ENCODE data around the gene WIPI1.
"Not testable (repeated sequence)": the region's sequence is repeated elsewhere in the genome, so short reads cannot be mapped to it uniquely, and the experiment has no call there.

Gene WIPI1, protein sequence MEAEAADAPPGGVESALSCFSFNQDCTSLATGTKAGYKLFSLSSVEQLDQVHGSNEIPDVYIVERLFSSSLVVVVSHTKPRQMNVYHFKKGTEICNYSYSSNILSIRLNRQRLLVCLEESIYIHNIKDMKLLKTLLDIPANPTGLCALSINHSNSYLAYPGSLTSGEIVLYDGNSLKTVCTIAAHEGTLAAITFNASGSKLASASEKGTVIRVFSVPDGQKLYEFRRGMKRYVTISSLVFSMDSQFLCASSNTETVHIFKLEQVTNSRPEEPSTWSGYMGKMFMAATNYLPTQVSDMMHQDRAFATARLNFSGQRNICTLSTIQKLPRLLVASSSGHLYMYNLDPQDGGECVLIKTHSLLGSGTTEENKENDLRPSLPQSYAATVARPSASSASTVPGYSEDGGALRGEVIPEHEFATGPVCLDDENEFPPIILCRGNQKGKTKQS

DNA sequence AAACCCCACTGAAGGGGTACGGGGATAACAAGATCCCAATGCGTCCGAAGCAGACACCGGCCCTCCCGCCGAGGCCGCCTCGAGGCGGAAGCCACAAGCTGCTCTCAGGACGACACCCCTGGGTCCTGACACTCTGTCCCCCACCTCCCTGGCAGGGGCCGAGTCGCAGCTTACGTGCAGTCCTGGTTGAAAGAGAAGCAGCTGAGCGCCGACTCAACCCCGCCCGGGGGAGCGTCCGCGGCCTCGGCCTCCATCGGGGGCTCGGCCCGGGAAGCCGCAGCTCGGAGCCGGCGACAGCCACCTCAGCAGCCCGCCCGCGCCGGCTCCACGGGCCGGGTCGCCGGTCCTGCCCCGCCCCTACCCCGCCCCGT, at the start of gene WIPI1:
TSS of gene WIPI1 (minus strand) at position 329 of the 371 bp plus-strand sequence. CDS start at position 254, 75 bp downstream.
- DNase-seq: no peak

- DNase-seq: no peak
These were observed 48.7 kb upstream of the WIPI1 start for GRCh38 chr17:68505951-68506350.

GRCh38 chr17:68501074-68501473, 43.8 kb upstream of the WIPI1 start:
- DNase-seq: no peak

- DNase-seq: no peak
These were observed 42.3 kb upstream of the WIPI1 start for GRCh38 chr17:68499587-68499986.

DNA sequence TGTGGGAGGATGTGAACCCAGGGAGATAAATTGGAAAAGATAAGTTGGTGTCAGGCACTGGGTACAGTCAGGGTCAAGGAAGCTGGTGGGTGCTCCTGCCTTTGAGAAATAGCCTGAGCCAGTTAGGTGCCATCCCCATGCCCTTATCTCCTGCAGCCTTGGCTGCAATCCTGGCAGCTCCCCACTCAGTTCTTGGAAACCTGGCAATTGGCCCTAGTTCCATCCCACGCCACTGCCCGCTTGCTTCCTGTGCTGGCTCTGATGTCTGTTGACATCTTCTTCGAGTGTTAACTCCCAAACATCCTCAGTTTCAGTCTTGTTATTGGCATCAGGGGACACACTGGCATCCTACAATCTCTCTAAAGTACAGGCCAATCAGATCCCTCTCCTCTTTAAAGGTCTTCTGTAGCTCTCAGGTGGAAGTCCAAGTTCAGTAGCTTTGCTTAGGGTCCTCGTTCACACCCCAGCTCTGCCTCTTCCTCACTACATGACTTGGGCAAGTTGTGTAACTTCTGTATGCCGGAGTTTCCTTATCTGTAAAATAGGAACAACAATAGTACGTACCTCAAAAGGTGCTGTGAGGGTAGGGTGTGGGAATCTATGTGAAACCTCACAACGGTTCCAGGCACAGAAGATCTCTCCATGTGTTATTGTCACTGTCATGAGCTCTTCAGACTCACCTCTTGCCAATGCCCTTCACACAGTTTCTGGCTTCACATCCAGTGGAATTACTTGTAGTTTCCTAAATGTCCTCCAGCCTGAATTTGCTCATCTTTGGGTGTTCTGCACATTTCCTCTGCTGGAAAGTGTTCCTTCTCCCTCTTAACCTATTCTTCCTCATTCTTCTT, 41.4 kb upstream of the WIPI1 start:
- DNase-seq: no peak

GRCh38 chr17:68497885-68498319, 40.6 kb upstream of the WIPI1 start:
- DNase-seq: peak; percentile 30

DNA sequence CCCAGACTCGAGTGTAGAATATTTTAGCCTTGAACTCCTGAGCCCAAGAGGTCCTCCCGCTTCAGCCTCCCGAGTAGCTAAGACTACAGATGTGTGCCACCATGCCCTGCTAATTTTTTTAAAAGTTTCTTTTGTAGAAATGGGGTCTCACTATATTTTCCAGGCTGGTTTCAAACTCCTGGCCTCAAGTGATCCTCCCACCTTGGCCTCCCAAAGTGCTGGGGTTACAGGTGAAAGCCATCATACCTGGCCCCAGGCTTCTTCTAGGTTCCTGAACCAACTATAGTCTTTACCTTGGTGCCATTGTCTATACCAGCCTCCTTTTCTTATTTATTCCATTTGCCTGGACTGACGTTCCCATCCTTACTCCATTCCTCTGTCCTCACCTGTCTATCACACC, 37.8 kb upstream of the WIPI1 start:
- no peak for DNase-seq

DNA sequence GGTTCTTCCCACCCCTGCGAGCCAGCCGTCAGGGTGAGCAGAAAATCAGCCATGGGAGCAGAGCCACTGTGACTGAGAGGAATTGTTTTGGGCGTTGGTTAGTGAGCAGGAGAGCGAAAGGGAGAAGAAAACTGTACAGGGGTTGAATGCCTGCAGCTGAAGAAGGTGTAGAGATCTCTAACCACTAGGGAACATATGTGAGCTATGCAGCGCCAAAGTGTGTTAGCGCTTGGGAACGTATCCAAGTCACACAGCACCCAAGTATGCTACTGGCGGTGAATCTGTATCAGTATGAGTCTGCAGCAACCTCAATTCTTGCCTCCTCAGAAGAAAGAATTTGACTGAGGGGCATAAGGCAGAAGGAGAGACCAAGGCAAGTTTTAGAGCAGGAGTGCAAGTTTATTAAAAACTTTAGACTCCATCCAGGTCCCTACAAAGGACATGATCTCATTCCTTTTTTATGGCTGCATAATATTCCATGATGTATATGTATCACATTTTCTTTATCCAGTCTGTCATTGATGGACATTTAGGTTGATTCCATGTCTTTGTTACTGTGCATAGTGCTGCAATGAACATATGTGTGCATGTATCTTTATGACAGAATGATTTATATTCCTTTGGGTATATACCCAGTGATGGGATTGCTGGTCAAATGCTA, 35.2 kb upstream of the WIPI1 start:
- not testable (repeated sequence) for DNase-seq

DNA sequence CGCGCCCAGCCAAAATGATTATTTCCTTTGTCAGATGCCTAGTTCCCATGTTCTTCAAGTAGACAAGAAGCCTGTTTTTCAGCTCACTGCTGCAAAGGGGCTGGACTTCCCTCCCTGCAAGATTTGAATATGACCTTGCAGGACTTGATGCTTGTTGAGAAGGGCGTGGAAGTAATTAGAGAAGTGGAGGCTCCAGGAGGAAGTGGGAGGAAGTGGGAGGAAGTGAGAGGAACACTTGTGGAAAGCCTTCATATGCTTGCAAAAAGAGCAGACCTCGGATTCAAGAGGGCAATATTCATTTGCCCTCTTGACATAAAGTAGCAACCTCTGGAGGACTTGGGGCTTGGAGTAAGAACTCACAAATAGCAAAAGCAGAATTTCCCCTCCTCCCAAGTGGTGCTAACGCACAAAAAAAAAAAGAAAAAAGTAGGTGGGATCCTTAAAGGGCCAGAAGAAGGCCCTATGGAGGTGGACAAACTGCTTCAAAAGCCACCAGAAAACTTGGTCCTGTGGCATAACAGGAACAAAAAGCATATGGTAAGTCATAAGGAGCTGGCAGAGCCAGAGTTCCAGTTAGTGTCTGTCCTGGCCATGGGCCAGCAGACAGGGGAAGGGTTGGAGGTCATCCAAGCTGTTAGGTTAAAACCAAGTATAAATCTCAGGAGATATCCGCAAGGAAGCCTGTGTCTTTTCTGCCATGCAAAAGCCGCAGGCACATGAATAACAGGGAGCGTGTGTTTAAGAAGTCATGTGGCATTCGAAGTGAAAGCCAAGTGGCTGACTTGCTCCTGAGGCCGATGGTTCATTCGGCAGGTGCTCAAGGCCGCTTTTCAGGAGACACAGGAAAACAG, 34.3 kb upstream of the WIPI1 start:
- peak; percentile 9 for DNase-seq

DNA sequence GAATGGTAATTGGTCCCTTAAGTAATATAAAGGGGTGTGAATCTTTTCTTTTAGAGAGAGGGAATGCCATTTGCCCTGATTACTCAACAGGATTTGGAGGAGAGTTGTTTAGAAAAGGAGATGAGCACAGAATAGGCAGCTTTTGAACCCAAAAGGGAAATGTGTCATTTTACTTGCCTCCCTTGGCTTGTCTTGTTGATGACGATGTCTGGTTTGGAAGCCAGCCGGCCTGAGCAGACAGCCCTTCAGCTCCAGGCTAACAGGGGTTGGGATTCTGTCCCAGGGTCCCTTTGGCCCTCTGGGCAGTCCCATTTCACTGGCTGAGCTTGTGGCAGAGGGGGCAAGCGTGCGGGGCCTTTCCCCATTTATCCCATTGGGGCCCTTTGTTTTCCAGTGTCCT, 32.6 kb upstream of the WIPI1 start:
- no peak for DNase-seq

GRCh38 chr17:68484458-68484857, 27.2 kb upstream of the WIPI1 start:
- DNase-seq: no peak

DNA sequence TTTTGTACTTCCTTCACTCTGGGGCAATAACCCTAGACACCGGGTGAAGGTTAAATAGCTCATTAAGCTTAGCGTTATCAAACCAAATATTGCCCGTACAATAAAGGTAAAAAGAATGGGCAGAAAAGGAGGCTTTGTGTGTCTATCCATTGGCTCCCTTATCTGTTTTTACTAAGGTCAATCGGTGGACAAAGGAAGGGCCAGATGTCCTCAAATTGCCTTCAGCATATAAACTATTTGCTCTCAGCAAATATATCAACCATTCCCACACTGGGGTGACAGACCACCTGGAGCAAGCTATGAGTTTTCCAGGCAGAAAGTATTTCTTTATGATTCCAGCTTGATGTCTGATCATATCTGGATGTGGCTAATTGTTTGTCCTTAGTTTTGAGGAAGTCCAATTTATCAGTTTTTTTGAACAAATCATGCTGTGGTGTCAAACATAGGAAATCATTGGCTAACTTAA, 25.3 kb upstream of the WIPI1 start:
- no peak for DNase-seq

- no peak for DNase-seq
These were observed 23.6 kb upstream of the WIPI1 start for GRCh38 chr17:68480885-68481284.

DNA sequence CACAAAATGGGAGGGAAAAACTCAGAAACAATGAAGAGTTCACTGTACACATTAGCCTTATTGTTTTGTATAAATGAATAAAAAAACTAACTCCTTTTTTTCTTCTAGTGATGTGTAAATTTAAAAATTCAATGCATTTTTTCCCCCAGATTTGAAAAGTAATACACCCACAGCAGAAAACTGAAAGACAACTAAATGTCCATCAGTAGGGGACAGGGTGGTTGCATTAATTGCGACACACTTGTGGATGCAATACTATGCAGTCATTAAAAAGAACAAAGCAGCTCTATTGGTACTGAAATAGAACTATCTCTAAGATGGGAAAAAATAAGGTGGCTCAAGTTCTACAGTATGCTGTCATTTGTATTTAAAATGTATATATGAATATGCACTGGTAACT, 13.7 kb upstream of the WIPI1 start:
- DNase-seq: no peak

DNA sequence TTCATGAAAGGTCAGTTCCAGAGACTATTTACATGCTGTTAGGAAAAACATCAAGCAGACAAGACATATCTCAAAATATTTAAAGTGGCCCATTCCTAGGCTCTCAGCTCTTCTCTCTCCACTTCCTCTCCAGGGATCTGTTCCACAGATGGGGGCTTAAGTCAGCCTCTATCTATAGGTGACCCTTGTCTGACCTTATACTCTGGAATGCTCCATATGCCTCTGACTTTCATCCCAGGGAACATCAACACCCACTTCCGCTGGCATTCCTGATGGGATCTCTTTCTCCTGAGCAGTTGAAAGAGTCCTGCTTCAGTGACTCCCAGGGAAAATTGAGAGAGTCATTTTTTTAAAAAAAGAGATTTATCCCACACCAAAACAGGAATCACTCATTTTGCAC, 11.5 kb upstream of the WIPI1 start:
- no peak for DNase-seq

- DNase-seq: no peak
These were observed 11.0 kb upstream of the WIPI1 start for GRCh38 chr17:68468334-68468733.

- no peak for DNase-seq
These were observed 6.1 kb upstream of the WIPI1 start for GRCh38 chr17:68463211-68464019.

DNA sequence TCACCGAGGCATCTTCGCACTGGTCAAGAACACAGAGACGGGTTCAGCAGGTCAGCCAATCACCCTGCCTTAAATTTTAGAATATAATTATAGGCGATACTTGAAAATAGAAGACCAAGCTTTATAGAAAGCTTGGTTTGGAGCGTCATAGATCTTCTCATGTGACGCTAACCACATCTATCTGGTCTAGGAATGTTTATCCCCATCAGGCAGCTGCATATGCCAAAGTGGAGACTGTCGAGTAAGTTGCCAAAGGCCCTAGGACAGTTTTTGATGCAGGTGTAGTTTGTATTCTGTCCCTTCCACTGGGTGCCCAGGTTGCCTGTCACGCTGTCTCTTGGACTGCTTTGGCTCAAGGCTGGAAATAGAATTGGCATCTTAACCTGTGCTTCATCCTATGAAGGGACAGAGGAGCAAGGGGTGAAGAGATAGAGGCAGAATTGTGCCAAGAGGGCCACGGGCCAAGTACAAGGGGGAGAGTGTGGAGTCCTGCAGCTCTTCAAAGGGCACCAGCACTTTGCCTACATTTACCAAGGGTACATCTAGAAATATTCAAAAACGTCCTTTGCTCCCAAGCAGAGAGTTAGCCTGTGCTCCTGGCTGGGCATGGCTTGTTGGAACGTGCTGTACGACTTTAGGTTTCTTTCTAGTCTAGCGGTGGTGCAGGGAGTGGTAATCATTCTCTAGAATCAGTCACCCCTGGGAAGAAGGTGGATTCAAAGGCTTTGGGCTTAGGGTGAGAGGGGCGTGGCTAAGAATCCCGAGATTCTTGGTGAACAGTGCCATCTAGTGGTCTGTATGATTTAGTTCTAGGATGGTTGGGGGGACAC, 5.3 kb upstream of the WIPI1 start:
- peak; percentile 85 for DNase-seq

DNA sequence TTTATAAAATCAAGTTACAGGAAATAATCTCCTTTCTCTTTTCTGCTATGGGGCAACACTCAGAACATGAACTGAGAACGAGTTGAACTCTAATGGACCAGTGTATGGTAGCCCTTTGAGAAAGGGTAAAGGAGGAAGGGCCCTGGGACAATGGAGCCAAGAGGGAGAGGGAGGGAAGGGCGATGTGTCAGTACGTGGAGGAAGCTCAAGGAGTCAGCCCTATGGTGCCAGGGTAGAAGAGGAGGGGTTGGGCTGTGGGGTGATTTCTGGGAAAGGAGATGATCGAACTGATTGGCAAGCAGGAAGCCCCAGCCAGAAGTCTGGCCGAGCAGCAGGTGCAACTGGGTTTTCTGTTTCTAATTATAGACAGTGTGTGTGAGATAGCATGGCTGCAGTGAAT, 4.3 kb upstream of the WIPI1 start:
- DNase-seq: peak; percentile 53

- DNase-seq: peak; percentile 23
These were observed 3.8 kb upstream of the WIPI1 start for GRCh38 chr17:68461122-68461539.

All from CD4-positive, alpha-beta T cell treated with Interleukin-21 for 1 hour (primary cell).